HepG2 (cell line): ENCODE measurements around the gene RHOBTB3. TPM values are rescaled to one million over a fixed set of nuclear protein-coding genes. Genes with fewer than 3 reads are reported as not detected.

Experiments
- ATAC-seq: fragments of 200-7000 bp; cut with Tn5 transposase; 3 replicates; pipeline ENCODE4 v1.9.1; 2020; ENCODE audit warnings: mild to moderate bottlenecking, moderate library complexity
- BruUV-seq: library from RNA; stranded (reverse); fragments of 400-500 nt; replicated peaks from 2 replicates; lab custom pipeline; 2021; lab: Mats Ljungman, UMichigan
- CTCF ChIA-PET: fragments of 300-600 bp; formaldehyde crosslinking; extraction: SDS; loops from one replicate; lab custom pipeline; 2021; ENCODE audit warnings: low total read pairs, inconsistent platforms, low intra/inter-chr PET ratio; lab: Yijun Ruan, JAX
- POLR2A ChIA-PET: fragments of 350-600 bp; sonication (Branson Sonifier 250); formaldehyde crosslinking; loops from one replicate; lab custom pipeline; 2020; ENCODE audit warnings: antibody characterized with exemption, inconsistent platforms; lab: Yijun Ruan, JAX
- DNase-seq: peaks from one replicate; pipeline ENCODE4 v3.0.0-alpha.2; 2015; ENCODE audit warnings: low spot score
- FAIRE-seq: peaks from 3 replicates; lab custom pipeline; 2011; peaks lifted over from hg19 to GRCh38; lab: Jason Lieb, UNC
- H2AFZ ChIP-seq: one replicate; pipeline ENCODE4 v1.6.1; 2011; ENCODE audit warnings: low read length, inconsistent platforms
- H3K27ac ChIP-seq: fragments of 300-600 bp; 3 replicates; pipeline ENCODE4 v1.8.0; 2011; ENCODE audit warnings: mixed run types, mild to moderate bottlenecking, mixed read lengths, low read length, inconsistent platforms; ENCODE audit not compliant: insufficient read depth; ENCODE audit errors: extremely low read length
- H3K27me3 ChIP-seq, 2 experiments: fragments of 200-600 bp in 1 of 2; 2 replicates in 1 of 2; 3 replicates in 1 of 2; pipeline versions ENCODE4 v1.6.0 to v1.8.0; 2011; ENCODE audit warnings: low read length in 2 of 2, mild to moderate bottlenecking in 2 of 2, moderate library complexity in 2 of 2, inconsistent platforms in 1 of 2; ENCODE audit not compliant: insufficient read depth in 2 of 2, control insufficient read depth in 1 of 2
- H3K36me3 ChIP-seq, 2 experiments: fragments of 200-600 bp in 1 of 2; replicated peaks in 1 of 2; 2 replicates in 1 of 2; 3 replicates in 1 of 2; pipeline versions ENCODE4 v1.5.1 to v1.8.0; 2011; ENCODE audit warnings: low read length in 2 of 2, inconsistent platforms in 1 of 2; ENCODE audit not compliant: insufficient read depth in 2 of 2, control insufficient read depth in 1 of 2
- H3K4me1 ChIP-seq: 2 replicates; pipeline ENCODE4 v1.5.1; 2012; ENCODE audit warnings: low read length, inconsistent platforms; ENCODE audit not compliant: insufficient read depth
- H3K4me2 ChIP-seq: 2 replicates; pipeline ENCODE4 v1.6.0; 2011; ENCODE audit warnings: low read depth, low read length, inconsistent platforms
- H3K4me3 ChIP-seq, 3 experiments: fragments of 200-600 bp in 1 of 3; sonication (generic), shearing (Covaris generic) in 1 of 3; replicated peaks in 1 of 3; 2 replicates each; pipeline ENCODE4 v1.5.1; 2011 to 2016; ENCODE audit warnings: low read length in 3 of 3, inconsistent platforms in 2 of 3, low read depth in 2 of 3, mild to moderate bottlenecking in 2 of 3, control low read depth in 1 of 3, mixed read lengths in 1 of 3; ENCODE audit not compliant: insufficient read depth in 1 of 3
- H3K79me2 ChIP-seq: one replicate; pipeline ENCODE4 v1.6.1; 2011; ENCODE audit warnings: low read length, inconsistent platforms; ENCODE audit not compliant: insufficient read depth
- H3K9ac ChIP-seq: 2 replicates; pipeline ENCODE4 v1.6.0; 2011; ENCODE audit warnings: mild to moderate bottlenecking, low read depth, low read length, inconsistent platforms; ENCODE audit not compliant: insufficient read depth
- H3K9me3 ChIP-seq: 2 replicates; pipeline ENCODE4 v1.5.1; 2012; ENCODE audit warnings: mild to moderate bottlenecking, low read length
- H4K20me1 ChIP-seq: 2 replicates; pipeline ENCODE4 v1.6.0; 2011; ENCODE audit warnings: inconsistent platforms, mild to moderate bottlenecking, low read length, moderate library complexity; ENCODE audit not compliant: insufficient read depth
- AKAP8 ChIP-seq: sonication (generic); formaldehyde crosslinking; IDR thresholded peaks from 2 replicates; pipeline ENCODE4 v1.5.1; 2020; ENCODE audit warnings: mild to moderate bottlenecking, missing genetic modification reagents
- ARNT2 ChIP-seq: sonication (generic); formaldehyde crosslinking; IDR thresholded peaks from 2 replicates; pipeline ENCODE4 v1.8.0; 2022; ENCODE audit warnings: mild to moderate bottlenecking, low read depth, missing genetic modification reagents, moderate library complexity
- ATRX ChIP-seq: sonication (generic); formaldehyde crosslinking; IDR thresholded peaks from 2 replicates; pipeline ENCODE4 v1.4.0; 2020; ENCODE audit warnings: missing genetic modification reagents, borderline replicate concordance
- CENPT ChIP-seq: sonication (generic); formaldehyde crosslinking; IDR thresholded peaks from 2 replicates; pipeline ENCODE4 v1.8.0; 2022; ENCODE audit warnings: low read depth, mild to moderate bottlenecking, moderate library complexity, missing genetic modification reagents
- ESRRA ChIP-seq: sonication (generic); formaldehyde crosslinking; IDR thresholded peaks from 2 replicates; pipeline ENCODE4 v1.5.1; 2020; ENCODE audit warnings: mild to moderate bottlenecking, low read depth, missing genetic modification reagents
- HES4 ChIP-seq: sonication (generic); formaldehyde crosslinking; IDR thresholded peaks from 2 replicates; pipeline ENCODE4 v1.9.0; 2021; ENCODE audit warnings: mild to moderate bottlenecking, missing genetic modification reagents, borderline replicate concordance
- HNRNPL ChIP-seq: fragments of 200-400 bp; formaldehyde crosslinking; IDR thresholded peaks from 2 replicates; pipeline ENCODE4 v1.6.1; 2017; ENCODE audit warnings: mild to moderate bottlenecking, low read depth, low read length
- REST ChIP-seq, 2 experiments: IDR thresholded peaks; 2 replicates each; pipeline ENCODE4 v1.6.1; 2011 to 2012; ENCODE audit warnings: low read length in 2 of 2, borderline replicate concordance in 1 of 2, low read depth in 1 of 2, mild to moderate bottlenecking in 1 of 2, moderate library complexity in 1 of 2
- TRAFD1 ChIP-seq: sonication (generic); formaldehyde crosslinking; IDR thresholded peaks from 2 replicates; pipeline ENCODE4 v1.5.1; 2020; ENCODE audit warnings: missing genetic modification reagents, mild to moderate bottlenecking, borderline replicate concordance
- ZBTB49 ChIP-seq: sonication (generic); formaldehyde crosslinking; IDR thresholded peaks from 2 replicates; pipeline ENCODE4 v1.4.0; 2020; ENCODE audit warnings: missing genetic modification reagents, borderline replicate concordance
- ZNF710 ChIP-seq: sonication (generic); formaldehyde crosslinking; IDR thresholded peaks from 2 replicates; pipeline ENCODE4 v1.5.0; 2020; ENCODE audit warnings: mild to moderate bottlenecking, missing genetic modification reagents, borderline replicate concordance
- ZNF747 ChIP-seq: sonication (generic); formaldehyde crosslinking; IDR thresholded peaks from 2 replicates; pipeline ENCODE4 v1.8.1; 2023; ENCODE audit warnings: missing genetic modification reagents, mild to moderate bottlenecking, borderline replicate concordance
- ZNF780A ChIP-seq: sonication (generic); formaldehyde crosslinking; IDR thresholded peaks from 2 replicates; pipeline ENCODE4 v1.8.0; 2022; ENCODE audit warnings: mild to moderate bottlenecking, missing genetic modification reagents, moderate library complexity
- WGBS: methylation state at CpG from one replicate; pipeline ENCODE4 v1.1.6; 2017; ENCODE audit warnings: low lambda C conversion rate; 5-methylcytosine and 5-hydroxymethylcytosine counted together
- in situ Hi-C: cut with HindIII; loops from 2 replicates; pipeline ENCODE4 v1.10.0; 2017; ENCODE audit warnings: low pct_unique_long_range_greater_than_20kb; ENCODE audit not compliant: extremely low pct_ligation_motif_present
- intact Hi-C: fragments of 100-400 bp; cut with micrococcal nuclease; formaldehyde crosslinking; loops from one replicate; pipeline ENCODE4 v1.10.0; 2022; ENCODE audit not compliant: unreplicated experiment
- polyA plus RNA-seq, 8 experiments: library from polyadenylated mRNA; depleted of rRNA in 3 of 8; stranded (reverse) in 7 of 8; unstranded in 1 of 8; fragments of >200 nt; fragmentation: Illumina TruSeq in 4 of 8; extraction: Trizol in 4 of 8; gene quantifications; 2 replicates each; pipeline versions ENCODE4 v1.2.1 to v1.2.3, GENCODE V29; 2011 to 2016; ENCODE audit warnings: low read depth in 4 of 8, missing spikeins in 1 of 8, mixed read lengths in 1 of 8; ENCODE audit not compliant: insufficient read depth in 1 of 8
- total RNA-seq, 5 experiments: library from RNA; depleted of rRNA; stranded (reverse); fragments of >200 nt; fragmentation: Illumina TruSeq; extraction: Trizol; gene quantifications; 2 replicates each; pipeline ENCODE4 v1.2.3, GENCODE V29; 2016; ENCODE audit warnings: low read depth in 1 of 5

RHOBTB3 gene
- total and polyA plus RNA-seq, 2 of the 13 experiments (the other 11 are each of a cell fraction or from before 2014, with no cell fraction given): 31.6 to 35.4 TPM

- Histone ChIP-seq H3K27ac (no peak overlapping the region), H3K9ac (no peak overlapping the region), H3K79me2 (no peaks in the 10 kb centered on the region), H2AFZ (no peak overlapping the region), H4K20me1 (no peaks in the 10 kb centered on the region), H3K36me3 (peaks cover 0 to 11% of the 10 kb centered on the region in 2 experiments; a peak in 2 of 5 replicates), H3K4me3 (no peak overlapping the region), H3K4me1 (peaks cover 17% of the 10 kb centered on the region), H3K4me2 (no peak overlapping the region), H3K27me3 (no peaks in the 10 kb centered on the region), H3K9me3 (no peaks in the 10 kb centered on the region)
- BruUV-seq: no TSS peak
- FAIRE-seq: no peak
- in situ Hi-C loops (no loop called here), intact Hi-C loops (no loop called here)
- no peak for ATAC-seq
- WGBS: 96% methylated on average over 4 of the region's 4 CpGs
- no peak for DNase-seq
- ChIA-PET CTCF (no interaction called here), POLR2A (no interaction called here)
- TF ChIP-seq REST (IDR thresholded peaks at IDR 0.05; ENCODE audit: borderline replicate concordance in 1 of 2, low read depth in 1 of 2, low read length in 2 of 2): no peak
- no peak for TF ChIP-seq ZBTB49 (CRISPR knock-in tag)
- TF ChIP-seq ARNT2: no peak
- TF ChIP-seq CENPT (CRISPR knock-in tag): no peak
- no peak for TF ChIP-seq ZNF710 (CRISPR knock-in tag)
- TF ChIP-seq ZNF780A (CRISPR knock-in tag): no peak
- no peak for TF ChIP-seq HES4 (CRISPR knock-in tag)
- no peak for TF ChIP-seq ZNF747 (CRISPR knock-in tag)
- TF ChIP-seq TRAFD1: no peak
- no peak for TF ChIP-seq ESRRA (CRISPR knock-in tag)
- no peak for TF ChIP-seq ATRX
- TF ChIP-seq HNRNPL: no peak
- TF ChIP-seq AKAP8 (CRISPR knock-in tag): no peak
Observed at GRCh38 chr5:95738834-95739233, 7.7 kb downstream of the RHOBTB3 start.
